ENCODE data around the gene PRAF2. TPM values are rescaled to one million over a fixed set of nuclear protein-coding genes. Genes with fewer than 3 reads are reported as not detected.
A peak's percentile ranks its signal among the peaks of the same experiment; 100 is the strongest.

The PRAF2 gene
- total RNA-seq, 1 experiment from 2014 or later: 8.1 TPM

GRCh38 chrX:49043987-49044281 lies 29.9 kb downstream of the PRAF2 start:
- DNase-seq (ENCODE audit: extremely low read depth, low read depth): no peak

- peak; percentile 99 for DNase-seq (ENCODE audit: extremely low read depth, low read depth)
Observed at GRCh38 chrX:49043220-49043986, 30.4 kb downstream of the PRAF2 start, which contains the start of gene TFE3. TFE3 (minus strand) TSS chrX:49043357; CDS start chrX:49043226, 131 bp downstream.

- no peak for DNase-seq (ENCODE audit: extremely low read depth, low read depth)
Observed at GRCh38 chrX:49042581-49043219, 31.1 kb downstream of the PRAF2 start.

GRCh38 chrX:49041744-49042580 lies 31.8 kb downstream of the PRAF2 start:
- peak; percentile 38 for DNase-seq (ENCODE audit: extremely low read depth, low read depth)

DNA sequence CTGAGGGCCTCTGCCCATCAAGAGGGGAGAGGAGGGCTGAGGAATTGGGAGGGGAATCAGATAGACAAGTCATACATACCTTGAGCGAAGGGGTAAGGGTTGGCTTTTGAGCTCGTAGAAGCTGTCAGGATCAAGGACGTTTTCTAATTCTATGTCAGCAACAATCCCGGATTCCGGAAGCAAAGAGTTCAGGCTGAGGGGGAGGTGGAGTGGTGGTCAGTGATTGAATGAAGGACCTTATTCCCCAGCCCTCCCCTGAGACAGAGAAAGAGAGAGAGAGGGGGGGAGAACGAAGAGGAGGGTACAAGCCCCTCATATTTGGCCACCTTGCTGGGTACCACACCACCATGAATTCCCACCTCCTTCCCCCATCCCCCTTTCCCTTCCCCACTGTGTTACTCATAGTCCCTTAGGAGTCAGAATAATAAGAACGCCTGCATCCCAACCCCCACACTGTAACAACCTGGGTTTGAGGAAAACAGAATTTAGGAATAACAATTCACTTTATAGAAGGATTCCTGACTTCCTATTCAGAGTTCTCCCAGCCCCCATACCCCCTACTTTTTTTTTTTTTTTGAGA lies 33.3 kb downstream of the PRAF2 start:
- DNase-seq (ENCODE audit: extremely low read depth, low read depth): peak; percentile 13

GRCh38 chrX:49039598-49040375 lies 34.0 kb downstream of the PRAF2 start:
- peak; percentile 96 for DNase-seq (ENCODE audit: extremely low read depth, low read depth)

DNA sequence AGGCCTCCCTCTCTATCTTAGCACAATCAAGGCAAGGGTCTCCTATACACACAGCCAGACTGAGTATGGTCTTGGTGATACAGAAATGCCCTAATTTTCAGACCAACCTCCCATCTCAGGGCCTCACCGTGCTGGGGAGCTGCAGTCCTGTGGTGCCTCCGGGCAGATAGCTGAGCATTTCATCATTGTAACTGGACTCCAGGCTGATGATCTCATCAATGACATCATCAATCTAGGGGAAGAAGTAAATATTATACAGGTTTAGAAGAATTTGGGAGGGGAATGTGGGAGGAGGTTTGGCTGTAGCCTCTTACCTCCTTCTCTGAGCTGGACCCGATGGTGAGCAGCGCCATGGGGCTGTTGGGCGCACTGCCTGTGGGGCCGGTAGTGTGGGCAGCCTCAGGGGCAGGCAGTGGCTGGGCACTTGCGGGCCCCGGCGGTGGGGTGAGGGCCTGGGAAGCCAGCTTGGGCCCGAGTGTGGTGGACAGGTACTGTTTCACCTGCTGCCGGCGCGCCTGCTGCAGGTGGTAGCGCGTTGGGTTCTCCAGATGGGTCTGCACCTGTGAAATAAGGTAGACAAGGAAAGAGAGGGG lies 35.8 kb downstream of the PRAF2 start:
- DNase-seq (ENCODE audit: extremely low read depth, low read depth): no peak

DNA sequence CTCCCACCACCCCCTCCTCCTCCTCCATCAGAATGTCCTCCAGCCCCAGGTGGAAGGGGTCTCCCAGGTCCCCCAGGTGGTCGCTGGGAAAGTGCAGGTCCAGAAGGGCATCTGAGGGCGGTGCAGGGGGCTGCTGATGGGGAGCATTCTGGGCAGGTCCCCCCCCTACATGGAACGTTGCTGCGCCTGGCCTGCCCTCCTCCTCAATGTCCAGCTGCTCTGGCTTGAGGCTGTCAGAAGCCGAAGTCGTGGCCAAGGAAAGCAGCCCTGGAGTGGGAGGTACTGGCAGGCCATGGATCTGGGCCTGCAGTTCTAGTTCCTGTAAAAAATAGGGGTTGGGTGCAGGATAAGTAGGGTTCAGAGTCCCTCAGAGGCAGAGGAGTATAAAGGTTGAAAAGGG lies 43.5 kb downstream of the PRAF2 start:
- no peak for DNase-seq (ENCODE audit: extremely low read depth, low read depth)

- DNase-seq (ENCODE audit: extremely low read depth, low read depth): no peak
Observed at GRCh38 chrX:49029876-49030275, 43.9 kb downstream of the PRAF2 start.

Small RNAs within 50 kb of the gene (small RNA-seq; reads per million reads assigned to genes)
- gene RNU4-52P: 0.04 to 0.35 reads per million in 2 experiments

Other genes with a start within 250 kb of the PRAF2 start
- gene ERAS, start 247.5 kb downstream of the PRAF2 start, total RNA-seq (2014; rRNA removed; shearing (Covaris generic)): 0.10 TPM in 1 of 2 replicates, not detected in the other
- 7.5 and 8.1 TPM in 2 replicates for gene PCSK1N, start 238.4 kb downstream of the PRAF2 start, total RNA-seq (2014; rRNA removed; shearing (Covaris generic))
- gene TIMM17B, start 176.2 kb downstream of the PRAF2 start, total RNA-seq (2014; rRNA removed; shearing (Covaris generic)): 82.3 and 102 TPM in 2 replicates
- gene PQBP1, start 176.1 kb downstream of the PRAF2 start, total RNA-seq (2014; rRNA removed; shearing (Covaris generic)): 94.3 and 105 TPM in 2 replicates
- gene SLC35A2, start 162.4 kb downstream of the PRAF2 start, total RNA-seq (2014; rRNA removed; shearing (Covaris generic)): 22.8 and 25.9 TPM in 2 replicates
- gene PIM2, start 155.0 kb downstream of the PRAF2 start, total RNA-seq (2014; rRNA removed; shearing (Covaris generic)): 19.3 and 21.4 TPM in 2 replicates
- 25.5 and 28.6 TPM in 2 replicates for gene OTUD5, start 116.4 kb downstream of the PRAF2 start, total RNA-seq (2014; rRNA removed; shearing (Covaris generic))
- gene KCND1, start 102.2 kb downstream of the PRAF2 start, total RNA-seq (2014; rRNA removed; shearing (Covaris generic)): 0.58 and 0.72 TPM in 2 replicates
- gene GRIPAP1, start 71.7 kb downstream of the PRAF2 start, total RNA-seq (2014; rRNA removed; shearing (Covaris generic)): 31.6 and 33.1 TPM in 2 replicates
- gene TFE3, start 30.6 kb downstream of the PRAF2 start, total RNA-seq (2014; rRNA removed; shearing (Covaris generic)): 56.8 and 59.4 TPM in 2 replicates
- gene CCDC120, start 15.0 kb downstream of the PRAF2 start, total RNA-seq (2014; rRNA removed; shearing (Covaris generic)): 0.22 and 0.52 TPM in 2 replicates
- 85.0 and 104 TPM in 2 replicates for gene WDR45, start 5.9 kb upstream of the PRAF2 start, total RNA-seq (2014; rRNA removed; shearing (Covaris generic))
- 30.6 and 31.7 TPM in 2 replicates for gene GPKOW, start 49.7 kb upstream of the PRAF2 start, total RNA-seq (2014; rRNA removed; shearing (Covaris generic))
- gene MAGIX, start 88.8 kb upstream of the PRAF2 start, total RNA-seq (2014; rRNA removed; shearing (Covaris generic)): 0.89 and 2.4 TPM in 2 replicates
- 238 and 249 TPM in 2 replicates for gene PLP2, start 97.9 kb upstream of the PRAF2 start, total RNA-seq (2014; rRNA removed; shearing (Covaris generic))
- gene PRICKLE3, start 112.4 kb upstream of the PRAF2 start, total RNA-seq (2014; rRNA removed; shearing (Covaris generic)): 11.0 and 13.3 TPM in 2 replicates
- 0.89 and 0.92 TPM in 2 replicates for gene SYP, start 126.2 kb upstream of the PRAF2 start, total RNA-seq (2014; rRNA removed; shearing (Covaris generic))
- gene CACNA1F, start 159.3 kb upstream of the PRAF2 start, total RNA-seq (2014; rRNA removed; shearing (Covaris generic)): 0.05 TPM in 1 of 2 replicates, not detected in the other
- 19.5 and 23.2 TPM in 2 replicates for gene CCDC22, start 161.5 kb upstream of the PRAF2 start, total RNA-seq (2014; rRNA removed; shearing (Covaris generic))
- gene FOXP3, start 190.7 kb upstream of the PRAF2 start, total RNA-seq (2014; rRNA removed; shearing (Covaris generic)): 0.09 and 0.10 TPM in 2 replicates
- gene PPP1R3F, start 195.8 kb upstream of the PRAF2 start, total RNA-seq (2014; rRNA removed; shearing (Covaris generic)): 7.3 and 7.9 TPM in 2 replicates
- not detected in 2 replicates for gene GAGE10, start 229.6 kb upstream of the PRAF2 start, total RNA-seq (2014; rRNA removed; shearing (Covaris generic))
- not detected in 2 replicates for gene GAGE12J, start 248.0 kb upstream of the PRAF2 start, total RNA-seq (2014; rRNA removed; shearing (Covaris generic))